GM12878 (cell line): ENCODE measurements around the gene ZFTA. TPM values are rescaled to one million over a fixed set of nuclear protein-coding genes. Genes with fewer than 3 reads are reported as not detected.

ENCODE experiments used
- ATAC-seq: fragments of 200-7000 bp; cut with Tn5 transposase; 3 replicates; pipeline ENCODE4 v1.9.1; 2020; ENCODE audit warnings: mild to moderate bottlenecking, moderate library complexity
- BruUV-seq: library from RNA; stranded (reverse); fragments of 400-500 nt; replicated peaks from 2 replicates; lab custom pipeline; 2021; lab: Mats Ljungman, UMichigan
- CTCF ChIA-PET: fragments of 300-600 bp; sonication (Branson Sonifier 250); formaldehyde crosslinking; extraction: SDS; loops from one replicate; lab custom pipeline; 2021; ENCODE audit warnings: inconsistent platforms; lab: Yijun Ruan, JAX
- POLR2A ChIA-PET: fragments of 350-600 bp; formaldehyde crosslinking; extraction: SDS; loops from one replicate; lab custom pipeline; 2021; ENCODE audit warnings: inconsistent platforms; lab: Charles Lee
- RAD21 ChIA-PET: fragments of 300-600 bp; sonication (Branson Sonifier 250); formaldehyde crosslinking; loops from one replicate; lab custom pipeline; 2023; ENCODE audit warnings: antibody characterized with exemption; ENCODE audit not compliant: unreplicated experiment; lab: Charles Lee
- SMC1A ChIA-PET: fragments of 300-600 bp; sonication (Branson Sonifier 250); formaldehyde crosslinking; loops from one replicate; lab custom pipeline; 2023; ENCODE audit not compliant: unreplicated experiment, uncharacterized antibody; lab: Charles Lee
- DNase-seq: peaks from one replicate; pipeline ENCODE4 v3.0.0-alpha.2; 2011; ENCODE audit warnings: low read depth, low spot score
- FAIRE-seq: peaks from 3 replicates; lab custom pipeline; 2011; peaks lifted over from hg19 to GRCh38; lab: Jason Lieb, UNC
- H2AFZ ChIP-seq: 2 replicates; pipeline ENCODE4 v1.6.0; 2011; ENCODE audit warnings: low read depth, low read length, control low read depth; ENCODE audit not compliant: control insufficient read depth
- H3K27ac ChIP-seq: 2 replicates; pipeline ENCODE4 v1.5.1; 2011; ENCODE audit warnings: control low read depth; ENCODE audit not compliant: control insufficient read depth, insufficient read depth
- H3K27me3 ChIP-seq, 2 experiments: replicated peaks in 1 of 2; 2 replicates each; pipeline versions ENCODE4 v1.6.0 to v1.6.1; 2011; ENCODE audit warnings: low read length in 1 of 2; ENCODE audit not compliant: control insufficient read depth in 2 of 2, insufficient read depth in 2 of 2
- H3K36me3 ChIP-seq, 2 experiments: 2 replicates each; pipeline ENCODE4 v1.5.1; 2011; ENCODE audit warnings: low read length in 1 of 2; ENCODE audit not compliant: control insufficient read depth in 2 of 2, insufficient read depth in 2 of 2
- H3K4me1 ChIP-seq: 2 replicates; pipeline ENCODE4 v1.6.1; 2011; ENCODE audit warnings: mild to moderate bottlenecking, low read length, moderate library complexity, mixed read lengths; ENCODE audit not compliant: control insufficient read depth, insufficient read depth
- H3K4me2 ChIP-seq: 2 replicates; pipeline ENCODE4 v1.6.0; 2011; ENCODE audit warnings: control low read depth; ENCODE audit not compliant: control insufficient read depth, insufficient read depth
- H3K4me3 ChIP-seq: fragments of 200-600 bp; sonication (generic); 2 replicates; pipeline ENCODE4 v1.5.1; 2016
- H3K79me2 ChIP-seq: 2 replicates; pipeline ENCODE4 v1.6.0; 2011; ENCODE audit warnings: low read length; ENCODE audit not compliant: control insufficient read depth, insufficient read depth
- H3K9ac ChIP-seq: 2 replicates; pipeline ENCODE4 v1.8.0; 2011; ENCODE audit warnings: low read length, control low read depth, mixed read lengths; ENCODE audit not compliant: control insufficient read depth, insufficient read depth
- H3K9me3 ChIP-seq: replicated peaks from 3 replicates; pipeline ENCODE4 v1.5.1; 2011; ENCODE audit warnings: mild to moderate bottlenecking, low read length; ENCODE audit not compliant: control insufficient read depth, insufficient read depth
- H4K20me1 ChIP-seq: 2 replicates; pipeline ENCODE4 v1.6.0; 2011; ENCODE audit not compliant: control insufficient read depth, insufficient read depth
- ELK1 ChIP-seq: IDR thresholded peaks from 2 replicates; pipeline ENCODE4 v1.6.1; 2012; ENCODE audit warnings: low read depth, low read length, improper control_type of control experiment
- ESRRA ChIP-seq: IDR thresholded peaks from 2 replicates; pipeline ENCODE4 v1.6.1; 2012; ENCODE audit warnings: mild to moderate bottlenecking, low read length, improper control_type of control experiment
- GATAD2B ChIP-seq: fragments of 450-650 bp; conservative IDR thresholded peaks from 2 replicates; pipeline ENCODE4 v1.6.1; 2017; ENCODE audit warnings: low read depth, mild to moderate bottlenecking, moderate library complexity
- HSF1 ChIP-seq: fragments of 150-350 bp; IDR thresholded peaks from 2 replicates; pipeline ENCODE4 v1.6.1; 2014; ENCODE audit warnings: mild to moderate bottlenecking, low read depth, low read length
- MTA2 ChIP-seq: fragments of 450-650 bp; IDR thresholded peaks from 2 replicates; pipeline ENCODE4 v1.6.1; 2016; ENCODE audit warnings: low read depth, mild to moderate bottlenecking, moderate library complexity
- NR2C2 ChIP-seq: IDR thresholded peaks from 2 replicates; pipeline ENCODE4 v1.6.1; 2011; ENCODE audit warnings: borderline replicate concordance, low read depth; ENCODE audit not compliant: control insufficient read depth, insufficient read length
- SREBF1 ChIP-seq: IDR thresholded peaks from 2 replicates; pipeline ENCODE4 v1.6.1; 2012; ENCODE audit warnings: mild to moderate bottlenecking, low read length
- STAT3 ChIP-seq: IDR thresholded peaks from 2 replicates; pipeline ENCODE4 v1.6.1; 2011; ENCODE audit warnings: low read depth, low read length, improper control_type of control experiment
- TCF12 ChIP-seq: IDR thresholded peaks from 2 replicates; pipeline ENCODE4 v1.6.1; 2011; ENCODE audit warnings: low read depth, mild to moderate bottlenecking, low read length
- ZNF24 ChIP-seq: fragments of 450-650 bp; IDR thresholded peaks from 2 replicates; pipeline ENCODE4 v1.6.1; 2017; ENCODE audit warnings: antibody characterized with exemption, mild to moderate bottlenecking
- ZNF622 ChIP-seq: fragments of 450-650 bp; IDR thresholded peaks from 2 replicates; pipeline ENCODE4 v1.6.1; 2017; ENCODE audit warnings: mild to moderate bottlenecking, inconsistent platforms
- ZSCAN29 ChIP-seq: fragments of 450-650 bp; IDR thresholded peaks from 2 replicates; pipeline ENCODE4 v1.6.1; 2017; ENCODE audit warnings: mild to moderate bottlenecking, moderate library complexity
- WGBS: methylation state at CpG from one replicate; pipeline ENCODE4 v1.1.6; 2016; ENCODE audit warnings: low lambda C conversion rate; ENCODE audit not compliant: insufficient replicate concordance, insufficient coverage; ENCODE audit errors: missing lambda C conversion rate; 5-methylcytosine and 5-hydroxymethylcytosine counted together
- in situ Hi-C: fragments of 300-500 bp; cut with MboI; formaldehyde crosslinking; loops from 9 replicates; pipeline ENCODE4 v1.14.3; 2018; ENCODE audit warnings: mixed read lengths
- intact Hi-C: fragments of 100-400 bp; cut with micrococcal nuclease; formaldehyde crosslinking; loops from one replicate; pipeline ENCODE4 v1.14.2; 2022; ENCODE audit not compliant: unreplicated experiment
- polyA plus RNA-seq, 11 experiments: library from polyadenylated mRNA; depleted of rRNA in 4 of 11; unstranded in 6 of 11; stranded (reverse) in 5 of 11; fragments of >200 nt; fragmentation: Nextera tagmentation in 4 of 11; fragmentation: Illumina TruSeq in 1 of 11; extraction: Ambion mirVana in 4 of 11; extraction: Trizol in 1 of 11; gene quantifications; 1 replicate in 1 of 11; 2 replicates in 10 of 11; pipeline versions ENCODE4 v1.2.1 to v1.2.3, GENCODE V29; 2011 to 2016; ENCODE audit warnings: inconsistent platforms in 2 of 11, missing spikeins in 2 of 11, low read depth in 1 of 11
- total RNA-seq, 4 experiments: library from RNA; depleted of rRNA in 3 of 4; stranded (reverse); fragments of >200 nt in 3 of 4; fragmentation: Illumina TruSeq in 1 of 4; extraction: Trizol in 1 of 4; gene quantifications; 2 replicates each; pipeline versions ENCODE4 v1.2.1 to v1.2.3, GENCODE V29; 2013 to 2021

The ZFTA gene
- total and polyA plus RNA-seq, 10 of the 15 experiments (the other 5 are each of a cell fraction or from before 2014, with no cell fraction given): 0.39 to 7.9 (median 2.2) TPM

GRCh38 chr11:63767267-63767564 is 1.4 kb downstream of the ZFTA start:
- H3K27me3 ChIP-seq: peaks cover 3 to 4% of the 10 kb centered on the region in 2 experiments
- FAIRE-seq (no peak), DNase-seq (no peak), ATAC-seq (peak; percentile 68; the same call in 2 of the 3 replicates)
- in situ Hi-C loops (no loop called here), intact Hi-C loops (loop anchor here (1.0 to 5.0 kb wide), 3 partner anchors 70 to 381 kb away; partner anchors contain the start of gene MARK2)
- POLR2A ChIA-PET: no interaction called here
- H3K36me3 ChIP-seq: no peaks in the 10 kb centered on the region; a peak in 1 of 4 replicates
- CTCF ChIA-PET: interaction anchor here (0.6 to 4.4 kb wide), 10 partner anchors 12 to 384 kb away, joined by 3 to 18 read pairs (median 4); no protein-coding TSS in a partner anchor
- H3K9ac ChIP-seq: peak overlapping the region; percentile 74
- peak overlapping the region; percentile 86 for H3K4me3 ChIP-seq
- TF ChIP-seq GATAD2B: no peak
- TF ChIP-seq ZNF24: no peak
- TF ChIP-seq ESRRA: no peak
- WGBS: 26% methylated on average over 4 of the region's 4 CpGs
- H2AFZ ChIP-seq: peak overlapping the region; percentile 82; the same call in 1 of the 2 replicates
- H4K20me1 ChIP-seq: peaks cover 5% of the 10 kb centered on the region; the same call in 1 of the 2 replicates
- peak overlapping the region; percentile 95 for H3K4me2 ChIP-seq
- H3K79me2 ChIP-seq: no peaks in the 10 kb centered on the region; the same call in 1 of the 2 replicates
- SMC1A ChIA-PET: interaction anchor here (1.1 to 3.0 kb wide), 4 partner anchors 70 to 186 kb away, joined by 3 to 12 read pairs (median 4); partner anchors contain the start of gene MARK2
- peaks cover 8% of the 10 kb centered on the region; the same call in 1 of the 2 replicates for H3K4me1 ChIP-seq
- BruUV-seq: TSS peak; percentile 64
- H3K27ac ChIP-seq: no peak overlapping the region
- H3K9me3 ChIP-seq: no peaks in the 10 kb centered on the region
- RAD21 ChIA-PET: interaction anchor here (1.0 to 2.5 kb wide), 7 partner anchors 18 to 381 kb away, joined by 3 to 17 read pairs (median 4); no protein-coding TSS in a partner anchor

GRCh38 chr11:63766531-63767235 is 1.9 kb downstream of the ZFTA start:
- peak overlapping the region; percentile 95 for H3K4me2 ChIP-seq
- intact Hi-C loops (loop anchor here (1.0 to 5.0 kb wide), 3 partner anchors 71 to 382 kb away; partner anchors contain the start of gene MARK2), in situ Hi-C loops (no loop called here)
- no peak overlapping the region for H2AFZ ChIP-seq
- CTCF ChIA-PET: interaction anchor here (0.7 to 4.4 kb wide), 9 partner anchors 12 to 385 kb away, joined by 3 to 18 read pairs (median 5); no protein-coding TSS in a partner anchor
- peaks cover 3 to 4% of the 10 kb centered on the region in 2 experiments for H3K27me3 ChIP-seq
- ATAC-seq (no peak), FAIRE-seq (no peak), DNase-seq (no peak)
- H3K36me3 ChIP-seq: peaks cover 0 to 1% of the 10 kb centered on the region in 2 experiments; a peak in 2 of 4 replicates
- SMC1A ChIA-PET: interaction anchor here (0.8 to 3.0 kb wide), 3 partner anchors 71 to 179 kb away, joined by 3 to 12 read pairs (median 4); partner anchors contain the start of gene MARK2
- H3K9ac ChIP-seq: no peak overlapping the region
- no peaks in the 10 kb centered on the region; the same call in 1 of the 2 replicates for H3K79me2 ChIP-seq
- POLR2A ChIA-PET: interaction anchor here (0.5 kb wide), 1 partner anchor 109 kb away, joined by 4 read pairs; no protein-coding TSS in a partner anchor
- H3K9me3 ChIP-seq: no peaks in the 10 kb centered on the region
- H3K27ac ChIP-seq: no peak overlapping the region
- peaks cover 8% of the 10 kb centered on the region; the same call in 1 of the 2 replicates for H3K4me1 ChIP-seq
- H3K4me3 ChIP-seq: no peak overlapping the region
- no TSS peak for BruUV-seq
- WGBS: 65% methylated on average over 7 of the region's 7 CpGs
- peaks cover 5% of the 10 kb centered on the region; the same call in 1 of the 2 replicates for H4K20me1 ChIP-seq
- RAD21 ChIA-PET: interaction anchor here (1.1 to 2.0 kb wide), 3 partner anchors 18 to 179 kb away, joined by 3 to 17 read pairs (median 4); no protein-coding TSS in a partner anchor
- TF ChIP-seq ZSCAN29: no peak
- no peak for TF ChIP-seq ELK1
- no peak for TF ChIP-seq MTA2
- no peak for TF ChIP-seq STAT3
- TF ChIP-seq NR2C2: no peak
- no peak for TF ChIP-seq TCF12
- TF ChIP-seq SREBF1: no peak
- no peak for TF ChIP-seq HSF1
- TF ChIP-seq ZNF622: no peak
